ENCODE measurements around the gene RAB35.

- TF ChIP-seq, protein P1, sequence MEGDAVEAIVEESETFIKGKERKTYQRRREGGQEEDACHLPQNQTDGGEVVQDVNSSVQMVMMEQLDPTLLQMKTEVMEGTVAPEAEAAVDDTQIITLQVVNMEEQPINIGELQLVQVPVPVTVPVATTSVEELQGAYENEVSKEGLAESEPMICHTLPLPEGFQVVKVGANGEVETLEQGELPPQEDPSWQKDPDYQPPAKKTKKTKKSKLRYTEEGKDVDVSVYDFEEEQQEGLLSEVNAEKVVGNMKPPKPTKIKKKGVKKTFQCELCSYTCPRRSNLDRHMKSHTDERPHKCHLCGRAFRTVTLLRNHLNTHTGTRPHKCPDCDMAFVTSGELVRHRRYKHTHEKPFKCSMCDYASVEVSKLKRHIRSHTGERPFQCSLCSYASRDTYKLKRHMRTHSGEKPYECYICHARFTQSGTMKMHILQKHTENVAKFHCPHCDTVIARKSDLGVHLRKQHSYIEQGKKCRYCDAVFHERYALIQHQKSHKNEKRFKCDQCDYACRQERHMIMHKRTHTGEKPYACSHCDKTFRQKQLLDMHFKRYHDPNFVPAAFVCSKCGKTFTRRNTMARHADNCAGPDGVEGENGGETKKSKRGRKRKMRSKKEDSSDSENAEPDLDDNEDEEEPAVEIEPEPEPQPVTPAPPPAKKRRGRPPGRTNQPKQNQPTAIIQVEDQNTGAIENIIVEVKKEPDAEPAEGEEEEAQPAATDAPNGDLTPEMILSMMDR (IDR thresholded peaks at IDR 0.05) = no peak
- TF ChIP-seq POLR2A (IDR thresholded peaks at IDR 0.05) = no peak
Observed at GRCh38 chr12:120115066-120115465, 1.5 kb downstream of the RAB35 start.

All from lower leg skin (tissue), 3 donors.